HL-60 (cell line): ENCODE measurements around the gene C9orf153.
A peak's percentile ranks its signal among the peaks of the same experiment; 100 is the strongest.

Experiments used
- POLR2AphosphoS5 ChIP-seq: IDR thresholded peaks from 2 replicates; pipeline ENCODE4 v1.6.1; 2012; ENCODE audit warnings: low read depth
- REST ChIP-seq: IDR thresholded peaks from 2 replicates; pipeline ENCODE4 v1.6.1; 2012; ENCODE audit warnings: low read depth; ENCODE audit not compliant: insufficient replicate concordance
- TF ChIP-seq, protein P1 (sequence below): IDR thresholded peaks from one replicate; pipeline ENCODE4 v1.5.1; 2011; ENCODE audit warnings: low read length, control low read depth, inconsistent platforms; ENCODE audit not compliant: insufficient read depth

GRCh38 chr9:86202338-86202882 lies 57.0 kb downstream of the C9orf153 start:
- TF ChIP-seq, protein P1, sequence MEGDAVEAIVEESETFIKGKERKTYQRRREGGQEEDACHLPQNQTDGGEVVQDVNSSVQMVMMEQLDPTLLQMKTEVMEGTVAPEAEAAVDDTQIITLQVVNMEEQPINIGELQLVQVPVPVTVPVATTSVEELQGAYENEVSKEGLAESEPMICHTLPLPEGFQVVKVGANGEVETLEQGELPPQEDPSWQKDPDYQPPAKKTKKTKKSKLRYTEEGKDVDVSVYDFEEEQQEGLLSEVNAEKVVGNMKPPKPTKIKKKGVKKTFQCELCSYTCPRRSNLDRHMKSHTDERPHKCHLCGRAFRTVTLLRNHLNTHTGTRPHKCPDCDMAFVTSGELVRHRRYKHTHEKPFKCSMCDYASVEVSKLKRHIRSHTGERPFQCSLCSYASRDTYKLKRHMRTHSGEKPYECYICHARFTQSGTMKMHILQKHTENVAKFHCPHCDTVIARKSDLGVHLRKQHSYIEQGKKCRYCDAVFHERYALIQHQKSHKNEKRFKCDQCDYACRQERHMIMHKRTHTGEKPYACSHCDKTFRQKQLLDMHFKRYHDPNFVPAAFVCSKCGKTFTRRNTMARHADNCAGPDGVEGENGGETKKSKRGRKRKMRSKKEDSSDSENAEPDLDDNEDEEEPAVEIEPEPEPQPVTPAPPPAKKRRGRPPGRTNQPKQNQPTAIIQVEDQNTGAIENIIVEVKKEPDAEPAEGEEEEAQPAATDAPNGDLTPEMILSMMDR, result peak; percentile 62
- TF ChIP-seq POLR2AphosphoS5 (no peak), REST (no peak)
